T-helper 22 cell (primary cell): ENCODE data around the gene LGSN.
"Not testable (repeated sequence)": the region's sequence is repeated elsewhere in the genome, so short reads cannot be mapped to it uniquely, and the experiment has no call there.

ENCODE experiments used
- DNase-seq: peaks from one replicate; pipeline ENCODE4 v3.0.0-alpha.2; 2020; ENCODE audit warnings: low read depth

Gene LGSN

GRCh38 chr6:63236398-63236817, 83.4 kb downstream of the LGSN start:
- DNase-seq = no peak

GRCh38 chr6:63230511-63230910, 89.3 kb downstream of the LGSN start:
- DNase-seq = not testable (repeated sequence)

GRCh38 chr6:63230027-63230426, 89.8 kb downstream of the LGSN start:
- not testable (repeated sequence) for DNase-seq

GRCh38 chr6:63227928-63228894, 91.6 kb downstream of the LGSN start:
- not testable (repeated sequence) for DNase-seq

- DNase-seq = not testable (repeated sequence)
Measured at GRCh38 chr6:63225987-63226386, 93.8 kb downstream of the LGSN start.
